GM19025 (cell line): ENCODE results near the gene TTC7B.
"Not testable (repeated sequence)": the region's sequence is repeated elsewhere in the genome, so short reads cannot be mapped to it uniquely, and the experiment has no call there.

Experiments used
- ATAC-seq: cut with Tn5 transposase; IDR thresholded peaks from one replicate; pipeline ENCODE4 v1.9.1; 2021; ENCODE audit warnings: mild to moderate bottlenecking, low read depth, moderate library complexity; ENCODE audit not compliant: unreplicated experiment

Gene TTC7B

GRCh38 chr14:90539496-90539775, 276.8 kb downstream of the TTC7B start:
- ATAC-seq, result no peak

- ATAC-seq, result no peak
Measured at GRCh38 chr14:90538716-90539495, 277.3 kb downstream of the TTC7B start.

- ATAC-seq, result no peak
Measured at GRCh38 chr14:90538095-90538494, 278.1 kb downstream of the TTC7B start.

GRCh38 chr14:90536511-90537191, 279.6 kb downstream of the TTC7B start:
- ATAC-seq, result no peak

- no peak for ATAC-seq
Measured at GRCh38 chr14:90536092-90536491, 280.1 kb downstream of the TTC7B start.

GRCh38 chr14:90535556-90536090, 280.6 kb downstream of the TTC7B start:
- no peak for ATAC-seq

- ATAC-seq, result no peak
Measured at GRCh38 chr14:90534838-90535555, 281.2 kb downstream of the TTC7B start.

GRCh38 chr14:90534091-90534837, 282.0 kb downstream of the TTC7B start:
- no peak for ATAC-seq

- no peak for ATAC-seq
Measured at GRCh38 chr14:90533591-90534021, 282.6 kb downstream of the TTC7B start.

- no peak for ATAC-seq
Measured at GRCh38 chr14:90532826-90533525, 283.3 kb downstream of the TTC7B start.

GRCh38 chr14:90531497-90531896, 284.7 kb downstream of the TTC7B start:
- no peak for ATAC-seq

- ATAC-seq, result no peak
Measured at GRCh38 chr14:90530523-90530922, 285.7 kb downstream of the TTC7B start.

GRCh38 chr14:90527978-90528377, 288.3 kb downstream of the TTC7B start:
- ATAC-seq, result no peak

- not testable (repeated sequence) for ATAC-seq
Measured at GRCh38 chr14:90526536-90526935, 289.7 kb downstream of the TTC7B start.

GRCh38 chr14:90525353-90526028, 290.7 kb downstream of the TTC7B start:
- ATAC-seq, result not testable (repeated sequence)

GRCh38 chr14:90523961-90524875, 292.0 kb downstream of the TTC7B start:
- no peak for ATAC-seq

- no peak for ATAC-seq
Measured at GRCh38 chr14:90523544-90523943, 292.7 kb downstream of the TTC7B start.

- no peak for ATAC-seq
Measured at GRCh38 chr14:90522571-90523191, 293.5 kb downstream of the TTC7B start.
